Pancreas (tissue), 10 donors: ENCODE data around the gene UBE2H. TPM values are rescaled to one million over a fixed set of nuclear protein-coding genes. Genes with fewer than 3 reads are reported as not detected.
A peak's percentile ranks its signal among the peaks of the same experiment; 100 is the strongest.
"Not testable (repeated sequence)": the region's sequence is repeated elsewhere in the genome, so short reads cannot be mapped to it uniquely, and the experiment has no call there.

Source experiments
- ATAC-seq, 4 donors: fragments of 200-7000 bp; cut with Tn5 transposase; one replicate each; pipeline versions ENCODE4 v1.8.0 to v1.9.1; 2020; ENCODE audit warnings: mild to moderate bottlenecking in 4 of 4, moderate library complexity in 4 of 4
- DNase-seq, 6 donors: peaks; one replicate each; pipeline ENCODE4 v3.0.0-alpha.2; 2020
- FAIRE-seq: peaks from 2 replicates; lab custom pipeline; 2012; peaks lifted over from hg19 to GRCh38; lab: Jason Lieb, UNC
- H3K27ac ChIP-seq, 4 donors: fragments of 200-600 bp; sonication (generic); 1 replicate in 3 of 4; 2 replicates in 1 of 4; pipeline versions ENCODE4 v1.5.0 to v1.8.0; 2020
- H3K27me3 ChIP-seq, 4 donors: fragments of 200-600 bp; one replicate each; pipeline ENCODE4 v1.8.0; 2021
- H3K36me3 ChIP-seq, 3 donors: fragments of 200-600 bp; sonication (generic) in 1 of 3; one replicate each; pipeline versions ENCODE4 v1.5.0 to v1.8.0; 2020 to 2021
- H3K4me1 ChIP-seq, 3 donors: fragments of 200-600 bp; one replicate each; pipeline ENCODE4 v1.8.0; 2021
- H3K4me3 ChIP-seq, 4 donors: fragments of 200-600 bp; sonication (generic) in 2 of 4; one replicate each; pipeline versions ENCODE4 v1.5.0 to v1.8.0; 2020 to 2021
- H3K9me3 ChIP-seq, 4 donors: fragments of 200-600 bp; one replicate each; pipeline ENCODE4 v1.8.0; 2021
- CTCF ChIP-seq, 4 donors: fragments of 200-600 bp; sonication (generic) in 3 of 4; IDR thresholded peaks; one replicate each; pipeline versions ENCODE4 v1.5.0 to v1.8.0; 2021; ENCODE audit warnings: antibody characterized with exemption in 4 of 4
- WGBS, 2 donors: extraction: QIAGEN DNeasy Blood & Tissue Kit; methylation state at CpG; one replicate each; pipeline ENCODE4 v1.1.7; 2013; 5-methylcytosine and 5-hydroxymethylcytosine counted together
- intact Hi-C, 3 donors: fragments of 100-400 bp; cut with DNase I; formaldehyde crosslinking; loops; one replicate each; pipeline versions ENCODE4 v1.11.1 to v1.14.2; 2022
- polyA plus RNA-seq, 2 donors: library from polyadenylated mRNA; stranded (reverse); fragments of 200-250 nt; gene quantifications; one replicate each; pipeline ENCODE4 v1.2.3, GENCODE V29; 2013
- total RNA-seq, 6 donors: library from RNA; stranded (reverse); fragmentation: NEBNext Ultra II Directional in 4 of 6; extraction: Animal tissue kit (Norgen Biotek cat#: 25700) in 4 of 6; gene quantifications; one replicate each; pipeline versions ENCODE4 v1.2.1 to v1.2.4, GENCODE V29; 2021 to 2023
- donor health status: healthy with polysubstance abuse.
- donor health status: DM: no; HTN: no; CAD: no; lungs with moderate emphysema.
- donor health status: DM: no; HTN: no; CAD: no.
- donor health status: control.
- donor health status: control.
- donor health status: Bipolar disorder and iron deficiency.
- donor health status: DM: yes; HTN: yes; CAD: no.
- donor health status: DM: no; HTN: no; CAD: no.
- donor health status: DM: no; HTN: no; CAD: no.
- donor health status: DM: yes; HTN: yes; CAD: no.

Gene UBE2H
- total and polyA plus RNA-seq, 8 donors, result 16.7 to 85.6 (median 62.6) TPM

- H3K27me3 ChIP-seq, result no peaks in the 10 kb centered on the region
- TF ChIP-seq CTCF (IDR thresholded peaks at IDR 0.05), result no peak
Observed at GRCh38 chr7:129898502-129899160, 54.1 kb downstream of the UBE2H start.

GRCh38 chr7:129898007-129898406 lies 54.8 kb downstream of the UBE2H start:
- Histone ChIP-seq H3K36me3 (no peaks in the 10 kb centered on the region), H3K27ac (no peak overlapping the region), H3K4me1 (peaks cover 30 to 44% (median 32%) of the 10 kb centered on the region in 3 donors), H3K4me3 (no peak overlapping the region), H3K9me3 (no peaks in the 10 kb centered on the region), H3K27me3 (no peaks in the 10 kb centered on the region)
- FAIRE-seq (no peak), DNase-seq (no peak), ATAC-seq (peak in 1 of 4 donors; percentile 19)
- TF ChIP-seq CTCF (IDR thresholded peaks at IDR 0.05), result no peak
- intact Hi-C loops, result no loop called here

More at GRCh38 chr7:129898502-129899160, 54.1 kb downstream of the UBE2H start:
- Histone ChIP-seq H3K9me3 (no peaks in the 10 kb centered on the region), H3K27ac (peak overlapping the region in 1 of 4 donors; percentile 37), H3K4me1 (peaks cover 32 to 45% (median 37%) of the 10 kb centered on the region in 3 donors), H3K36me3 (no peaks in the 10 kb centered on the region), H3K4me3 (no peak overlapping the region)
- FAIRE-seq (no peak), DNase-seq (no peak), ATAC-seq (peak in 3 of 4 donors; percentile 32 to 52 (median 33))
- intact Hi-C loops, result no loop called here
- 52 to 64% methylated on average over 5 of the region's 5 CpGs for WGBS, 2 donors

GRCh38 chr7:129896568-129897382 lies 56.0 kb downstream of the UBE2H start:
- TF ChIP-seq CTCF (IDR thresholded peaks at IDR 0.05), result no peak
- no peaks in the 10 kb centered on the region for H3K9me3 ChIP-seq
- FAIRE-seq (no peak), ATAC-seq (peak in 3 of 4 donors; percentile 13 to 29 (median 28)), DNase-seq (no peak)
- H3K27me3 ChIP-seq, result no peaks in the 10 kb centered on the region
- 46 to 52% methylated on average over 6 of the region's 6 CpGs for WGBS, 2 donors
- H3K36me3 ChIP-seq, result no peaks in the 10 kb centered on the region
- peaks cover 27 to 38% (median 35%) of the 10 kb centered on the region in 3 donors for H3K4me1 ChIP-seq
- H3K27ac ChIP-seq, result no peak overlapping the region
- H3K4me3 ChIP-seq, result no peak overlapping the region
- intact Hi-C loops, result no loop called here

GRCh38 chr7:129894184-129894583 lies 58.6 kb downstream of the UBE2H start:
- WGBS, 2 donors, result 72 to 74% methylated on average over 7 of the region's 7 CpGs
- FAIRE-seq, ATAC-seq, intact Hi-C loops, DNase-seq, H3K27ac ChIP-seq, H3K36me3 ChIP-seq, H3K9me3 ChIP-seq, H3K4me3 ChIP-seq, H3K27me3 ChIP-seq: not testable (repeated sequence)
- peaks cover 31 to 46% (median 43%) of the 10 kb centered on the region in 3 donors for H3K4me1 ChIP-seq

GRCh38 chr7:129890090-129890489 lies 62.7 kb downstream of the UBE2H start:
- H3K4me3 ChIP-seq, result no peak overlapping the region
- ATAC-seq (no peak), DNase-seq (no peak), FAIRE-seq (no peak)
- H3K27ac ChIP-seq, result peak overlapping the region in 1 of 4 donors; percentile 33
- WGBS, 2 donors, result 74 to 82% methylated on average over 9 of the region's 9 CpGs
- no peaks in the 10 kb centered on the region for H3K27me3 ChIP-seq
- no peak for TF ChIP-seq CTCF (IDR thresholded peaks at IDR 0.05)
- intact Hi-C loops, result no loop called here
- no peaks in the 10 kb centered on the region for H3K9me3 ChIP-seq
- peaks cover 33 to 52% (median 33%) of the 10 kb centered on the region in 3 donors for H3K4me1 ChIP-seq
- no peaks in the 10 kb centered on the region for H3K36me3 ChIP-seq
